ENCODE results near the gene TMUB2. TPM values are rescaled to one million over a fixed set of nuclear protein-coding genes. Genes with fewer than 3 reads are reported as not detected.

Gene TMUB2
- total and polyA plus RNA-seq, 2 experiments from 2014 or later = 27.7 to 46.8 TPM

GRCh38 chr17:44170135-44170498 is 16.7 kb upstream of the TMUB2 start:
- no peaks in the 10 kb centered on the region for H3K36me3 ChIP-seq (replicated peaks; ENCODE audit: insufficient read depth, low read depth)
- H3K27me3 ChIP-seq = no peaks in the 10 kb centered on the region
- DNase-seq (ENCODE audit: low spot score) = no peak
- H3K4me1 ChIP-seq (ENCODE audit: insufficient read depth) = peaks cover 14% of the 10 kb centered on the region
- no peaks in the 10 kb centered on the region for H3K9me3 ChIP-seq (ENCODE audit: low read depth)
- TF ChIP-seq CTCF (IDR thresholded peaks at IDR 0.05; ENCODE audit: poor library complexity) (no peak), EZH2phosphoT487 (IDR thresholded peaks at IDR 0.05; ENCODE audit: low read depth, severe bottlenecking, unreplicated experiment) (no peak), EZH2 (IDR thresholded peaks at IDR 0.05; ENCODE audit: borderline replicate concordance) (no peak)
- 69% methylated on average over 5 of the region's 5 CpGs for WGBS (ENCODE audit: low lambda C conversion rate, missing lambda C conversion rate)
- H3K4me2 ChIP-seq = peak overlapping the region; percentile 59
- H4K20me1 ChIP-seq (ENCODE audit: insufficient read depth, poor library complexity, severe bottlenecking) = no peaks in the 10 kb centered on the region
- no peaks in the 10 kb centered on the region for H3K9me2 ChIP-seq (replicated peaks; ENCODE audit: insufficient read depth)
- H3K27ac ChIP-seq = peak overlapping the region; percentile 42
- H3K4me3 ChIP-seq = no peak overlapping the region
- H3K79me2 ChIP-seq = no peaks in the 10 kb centered on the region
- H2AFZ ChIP-seq = no peak overlapping the region

GRCh38 chr17:44170499-44171201 is 16.1 kb upstream of the TMUB2 start, which contains the start of gene ASB16:
Gene ASB16, plus strand, starts transcription at chr17:44170704. Its CDS starts 86 bp downstream, at chr17:44170790.
- Histone ChIP-seq H3K9me3 (ENCODE audit: low read depth) (no peaks in the 10 kb centered on the region), H3K27ac (peak within 1 kb of the TSS; percentile 66), H3K4me3 (no peak within 1 kb of the TSS), H3K27me3 (no peaks in the 10 kb centered on the region), H2AFZ (no peak within 1 kb of the TSS), H3K9me2 (replicated peaks; ENCODE audit: insufficient read depth) (no peaks in the 10 kb centered on the region), H3K36me3 (replicated peaks; ENCODE audit: insufficient read depth, low read depth) (no peaks in the 10 kb centered on the region), H3K4me2 (peak within 1 kb of the TSS; percentile 59), H3K4me1 (ENCODE audit: insufficient read depth) (peaks cover 14% of the 10 kb centered on the region), H4K20me1 (ENCODE audit: insufficient read depth, poor library complexity, severe bottlenecking) (no peaks in the 10 kb centered on the region), H3K79me2 (no peaks in the 10 kb centered on the region)
- TF ChIP-seq CTCF (IDR thresholded peaks at IDR 0.05; ENCODE audit: poor library complexity) (no peak), EZH2 (IDR thresholded peaks at IDR 0.05; ENCODE audit: borderline replicate concordance) (no peak), EZH2phosphoT487 (IDR thresholded peaks at IDR 0.05; ENCODE audit: low read depth, severe bottlenecking, unreplicated experiment) (no peak)
- 47% methylated on average over 21 of the region's 21 CpGs for WGBS (ENCODE audit: low lambda C conversion rate, missing lambda C conversion rate)
- DNase-seq (ENCODE audit: low spot score) = peak; percentile 67

- Histone ChIP-seq H3K79me2 (no peaks in the 10 kb centered on the region), H2AFZ (no peak overlapping the region), H3K36me3 (replicated peaks; ENCODE audit: insufficient read depth, low read depth) (no peaks in the 10 kb centered on the region), H3K4me1 (ENCODE audit: insufficient read depth) (peaks cover 14% of the 10 kb centered on the region), H3K9me3 (ENCODE audit: low read depth) (no peaks in the 10 kb centered on the region), H3K27ac (no peak overlapping the region), H4K20me1 (ENCODE audit: insufficient read depth, poor library complexity, severe bottlenecking) (no peaks in the 10 kb centered on the region), H3K27me3 (no peaks in the 10 kb centered on the region), H3K4me3 (no peak overlapping the region), H3K4me2 (no peak overlapping the region), H3K9me2 (replicated peaks; ENCODE audit: insufficient read depth) (no peaks in the 10 kb centered on the region)
- DNase-seq (ENCODE audit: low spot score) = no peak
- 85% methylated on average over 17 of the region's 17 CpGs for WGBS (ENCODE audit: low lambda C conversion rate, missing lambda C conversion rate)
- TF ChIP-seq EZH2phosphoT487 (IDR thresholded peaks at IDR 0.05; ENCODE audit: low read depth, severe bottlenecking, unreplicated experiment) = no peak
- no peak for TF ChIP-seq CTCF (IDR thresholded peaks at IDR 0.05; ENCODE audit: poor library complexity)
- TF ChIP-seq EZH2 (IDR thresholded peaks at IDR 0.05; ENCODE audit: borderline replicate concordance) = no peak
Observed at GRCh38 chr17:44171931-44172455, 14.8 kb upstream of the TMUB2 start.
